ENCODE results near the gene MYO5C. TPM values are rescaled to one million over a fixed set of nuclear protein-coding genes. Genes with fewer than 3 reads are reported as not detected.
"Not testable (repeated sequence)": the region's sequence is repeated elsewhere in the genome, so short reads cannot be mapped to it uniquely, and the experiment has no call there.

The MYO5C gene
- total and polyA plus RNA-seq, 12 donors, result 0.81 to 10.7 (median 2.5) TPM

- H3K27ac ChIP-seq, result no peak overlapping the region
- peak in 1 of 7 donors; percentile 50 for DNase-seq
- 8 to 21% (median 12%) methylated on average over 1 of the region's 1 CpG for WGBS, 4 donors
Observed at GRCh38 chr15:52171807-52172206, 123.8 kb downstream of the MYO5C start.

GRCh38 chr15:52171386-52171785 lies 124.2 kb downstream of the MYO5C start:
- Histone ChIP-seq H3K36me3 (replicated peaks in 1 of 2) (no peaks in the 10 kb centered on the region), H3K27me3 (no peaks in the 10 kb centered on the region), H3K27ac (no peak overlapping the region), H3K9me3 (replicated peaks in 1 of 3) (no peaks in the 10 kb centered on the region), H3K4me1 (replicated peaks in 1 of 2) (no peaks in the 10 kb centered on the region), H3K4me3 (no peak overlapping the region)
- peak in 1 of 7 donors; percentile 43 for DNase-seq
- WGBS, 4 donors, result 26 to 33% (median 30%) methylated on average over 4 of the region's 4 CpGs
- intact Hi-C loops (cut with DNase I), result no loop called here
- TF ChIP-seq CTCF (IDR thresholded peaks at IDR 0.05), result no peak
- TF ChIP-seq POLR2A (IDR thresholded peaks at IDR 0.05), result no peak

More at GRCh38 chr15:52171807-52172206, 123.8 kb downstream of the MYO5C start:
- Histone ChIP-seq H3K9me3 (replicated peaks in 1 of 3) (no peaks in the 10 kb centered on the region), H3K36me3 (replicated peaks in 1 of 2) (no peaks in the 10 kb centered on the region), H3K4me3 (no peak overlapping the region), H3K4me1 (replicated peaks in 1 of 2) (no peaks in the 10 kb centered on the region), H3K27me3 (no peaks in the 10 kb centered on the region)
- intact Hi-C loops (cut with DNase I), result no loop called here
- no peak for TF ChIP-seq CTCF (IDR thresholded peaks at IDR 0.05)

GRCh38 chr15:52170199-52170598 lies 125.4 kb downstream of the MYO5C start:
- H3K27ac ChIP-seq; H3K4me1 ChIP-seq (replicated peaks in 1 of 2); H3K9me3 ChIP-seq (replicated peaks in 1 of 3); intact Hi-C loops (cut with DNase I); H3K36me3 ChIP-seq (replicated peaks in 1 of 2); H3K27me3 ChIP-seq; H3K4me3 ChIP-seq: not testable (repeated sequence)
- 91 to 98% (median 97%) methylated on average over 3 of the region's 3 CpGs for WGBS, 4 donors
- DNase-seq, result peak in 1 of 7 donors; percentile 24

GRCh38 chr15:52165494-52166131 lies 130.0 kb downstream of the MYO5C start:
- H3K36me3 ChIP-seq (replicated peaks in 1 of 2); H3K4me1 ChIP-seq (replicated peaks in 1 of 2); H3K9me3 ChIP-seq (replicated peaks in 1 of 3); DNase-seq; H3K4me3 ChIP-seq; intact Hi-C loops (cut with DNase I); H3K27me3 ChIP-seq; H3K27ac ChIP-seq: not testable (repeated sequence)
- WGBS, 4 donors, result 84 to 95% (median 91%) methylated on average over 5 of the region's 5 CpGs

GRCh38 chr15:52164631-52165265 lies 130.9 kb downstream of the MYO5C start:
- DNase-seq, result no peak
- TF ChIP-seq CTCF (IDR thresholded peaks at IDR 0.05) (no peak), POLR2A (IDR thresholded peaks at IDR 0.05) (no peak)
- no peaks in the 10 kb centered on the region for H3K27me3 ChIP-seq
- WGBS, 4 donors, result 84 to 92% (median 86%) methylated on average over 2 of the region's 2 CpGs
- no peaks in the 10 kb centered on the region for H3K36me3 ChIP-seq (replicated peaks in 1 of 2)
- no peaks in the 10 kb centered on the region for H3K9me3 ChIP-seq (replicated peaks in 1 of 3)
- no peaks in the 10 kb centered on the region for H3K4me1 ChIP-seq (replicated peaks in 1 of 2)
- intact Hi-C loops (cut with DNase I), result no loop called here
- H3K27ac ChIP-seq, result no peak overlapping the region
- no peak overlapping the region for H3K4me3 ChIP-seq

Data from adrenal gland (tissue), 12 donors.